ENCODE results near the gene FNBP1.

Gene FNBP1

DNA sequence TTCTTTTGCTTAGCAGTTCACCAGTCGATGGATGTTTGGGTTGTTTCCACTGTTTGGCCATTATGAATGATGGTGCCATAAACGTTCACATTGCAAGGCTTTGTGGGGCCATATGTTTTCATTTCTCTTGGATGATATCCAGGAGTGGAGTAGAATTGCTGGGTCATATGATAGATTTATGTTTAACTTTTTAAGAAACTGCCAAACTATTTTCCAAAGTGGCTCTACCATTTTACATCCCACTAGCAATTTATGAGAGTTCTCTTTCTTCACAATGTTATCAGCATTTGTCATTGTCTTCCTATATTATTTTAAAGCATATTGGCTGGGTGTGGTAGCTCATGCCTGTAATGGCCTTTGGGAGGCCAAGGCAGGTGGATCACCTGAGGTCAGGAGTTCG is 15.9 kb upstream of the FNBP1 start:
- no CpG with 5 or more reads among the region's 3 CpGs for WGBS, 2 donors (ENCODE audit: extremely low coverage in 2 of 2, insufficient read length in 2 of 2, insufficient replicate concordance in 1 of 2)

GRCh38 chr9:130058154-130058553 is 15.2 kb upstream of the FNBP1 start:
- WGBS, 2 donors (ENCODE audit: extremely low coverage in 2 of 2, insufficient read length in 2 of 2, insufficient replicate concordance in 1 of 2): no CpG with 5 or more reads among the region's 7 CpGs
- no peak overlapping the region for H2BK12ac ChIP-seq (ENCODE audit: low read length)

More for the DNA sequence above, 15.9 kb upstream of the FNBP1 start:
- no peak overlapping the region for H3K27ac ChIP-seq (replicated peaks; ENCODE audit: low read length)
- no peak overlapping the region for H2BK12ac ChIP-seq (ENCODE audit: low read length)
- H3K27me3 ChIP-seq (ENCODE audit: control insufficient read depth in 3 of 3, insufficient read depth in 3 of 3, low read depth in 1 of 3, low read length in 3 of 3): no peaks in the 10 kb centered on the region
- no peak overlapping the region for H3K4ac ChIP-seq (ENCODE audit: low read length)
- no peak overlapping the region for H2AK5ac ChIP-seq (ENCODE audit: low read depth, low read length)
- no peak overlapping the region for H4K8ac ChIP-seq (ENCODE audit: low read depth, low read length)
- H3K4me1 ChIP-seq (ENCODE audit: control insufficient read depth in 2 of 2, insufficient read depth in 1 of 2, low read depth in 1 of 2, low read length in 2 of 2): peaks cover 0 to 4% of the 10 kb centered on the region in 2 donors
- DNase-seq (ENCODE audit: low spot score): no peak
- no peak overlapping the region for H3K23ac ChIP-seq (ENCODE audit: low read depth, low read length, poor library complexity)
- H2AFZ ChIP-seq (ENCODE audit: low read length): no peak overlapping the region
- no peak overlapping the region for H3K4me2 ChIP-seq (ENCODE audit: insufficient read depth, low read length, poor library complexity, severe bottlenecking)
- H3K18ac ChIP-seq (ENCODE audit: low read length): no peak overlapping the region
- no peak overlapping the region for H3K9ac ChIP-seq (ENCODE audit: low read depth, low read length, poor library complexity)
- no peak overlapping the region for H3K4me3 ChIP-seq (ENCODE audit: low read length in 2 of 2)
- H2BK15ac ChIP-seq (ENCODE audit: low read length): no peak overlapping the region
- no peak overlapping the region for H2BK5ac ChIP-seq (ENCODE audit: low read length)
- H4K91ac ChIP-seq (ENCODE audit: low read depth, low read length, poor library complexity): no peak overlapping the region
- peaks cover 9% of the 10 kb centered on the region for H3K79me1 ChIP-seq (ENCODE audit: low read depth, low read length)
- no peak overlapping the region for H3K14ac ChIP-seq (ENCODE audit: low read length)
- H2BK120ac ChIP-seq (ENCODE audit: low read depth, low read length): no peak overlapping the region
- peaks cover 0 to 26% of the 10 kb centered on the region in 2 donors for H3K36me3 ChIP-seq (replicated peaks in 1 of 2; ENCODE audit: control insufficient read depth in 2 of 2, insufficient read depth in 2 of 2, low read length in 2 of 2)
- H3K9me3 ChIP-seq (replicated peaks in 1 of 2; ENCODE audit: control insufficient read depth in 2 of 2, insufficient read depth in 1 of 2, low read depth in 1 of 2, low read length in 2 of 2): no peaks in the 10 kb centered on the region

GRCh38 chr9:130054820-130055219 is 11.8 kb upstream of the FNBP1 start:
- H2AK5ac ChIP-seq (ENCODE audit: low read depth, low read length): peak overlapping the region; percentile 25
- peak overlapping the region; percentile 70 to 96 for H3K4me3 ChIP-seq (ENCODE audit: low read length in 2 of 2)
- H2AFZ ChIP-seq (ENCODE audit: low read length): no peak overlapping the region
- DNase-seq (ENCODE audit: low spot score): no peak
- H2BK120ac ChIP-seq (ENCODE audit: low read depth, low read length): no peak overlapping the region
- WGBS, 2 donors (ENCODE audit: extremely low coverage in 2 of 2, insufficient read length in 2 of 2, insufficient replicate concordance in 1 of 2): no CpG with 5 or more reads among the region's 8 CpGs
- H3K4ac ChIP-seq (ENCODE audit: low read length): no peak overlapping the region
- no peaks in the 10 kb centered on the region for H3K9me3 ChIP-seq (replicated peaks in 1 of 2; ENCODE audit: control insufficient read depth in 2 of 2, insufficient read depth in 1 of 2, low read depth in 1 of 2, low read length in 2 of 2)
- H3K36me3 ChIP-seq (replicated peaks in 1 of 2; ENCODE audit: control insufficient read depth in 2 of 2, insufficient read depth in 2 of 2, low read length in 2 of 2): peaks cover 0 to 19% of the 10 kb centered on the region in 2 donors
- no peak overlapping the region for H3K14ac ChIP-seq (ENCODE audit: low read length)
- no peak overlapping the region for H3K18ac ChIP-seq (ENCODE audit: low read length)
- no peak overlapping the region for H3K27ac ChIP-seq (replicated peaks; ENCODE audit: low read length)
- H3K4me1 ChIP-seq (ENCODE audit: control insufficient read depth in 2 of 2, insufficient read depth in 1 of 2, low read depth in 1 of 2, low read length in 2 of 2): peaks cover 0 to 7% of the 10 kb centered on the region in 2 donors
- no peaks in the 10 kb centered on the region for H3K27me3 ChIP-seq (ENCODE audit: control insufficient read depth in 3 of 3, insufficient read depth in 3 of 3, low read depth in 1 of 3, low read length in 3 of 3)
- H3K9ac ChIP-seq (ENCODE audit: low read depth, low read length, poor library complexity): no peak overlapping the region
- H2BK5ac ChIP-seq (ENCODE audit: low read length): no peak overlapping the region
- H2BK15ac ChIP-seq (ENCODE audit: low read length): no peak overlapping the region
- H3K79me1 ChIP-seq (ENCODE audit: low read depth, low read length): peaks cover 5% of the 10 kb centered on the region
- no peak overlapping the region for H4K91ac ChIP-seq (ENCODE audit: low read depth, low read length, poor library complexity)
- peak overlapping the region; percentile 61 for H3K4me2 ChIP-seq (ENCODE audit: insufficient read depth, low read length, poor library complexity, severe bottlenecking)
- H4K8ac ChIP-seq (ENCODE audit: low read depth, low read length): no peak overlapping the region
- H2BK12ac ChIP-seq (ENCODE audit: low read length): no peak overlapping the region
- no peak overlapping the region for H3K23ac ChIP-seq (ENCODE audit: low read depth, low read length, poor library complexity)

More at GRCh38 chr9:130058154-130058553, 15.2 kb upstream of the FNBP1 start:
- Histone ChIP-seq H3K4me2 (ENCODE audit: insufficient read depth, low read length, poor library complexity, severe bottlenecking) (no peak overlapping the region), H2AK5ac (ENCODE audit: low read depth, low read length) (no peak overlapping the region), H2BK5ac (ENCODE audit: low read length) (no peak overlapping the region), H4K91ac (ENCODE audit: low read depth, low read length, poor library complexity) (no peak overlapping the region), H3K4me3 (ENCODE audit: low read length in 2 of 2) (no peak overlapping the region), H3K4ac (ENCODE audit: low read length) (no peak overlapping the region), H3K18ac (ENCODE audit: low read length) (no peak overlapping the region), H3K23ac (ENCODE audit: low read depth, low read length, poor library complexity) (no peak overlapping the region), H2BK120ac (ENCODE audit: low read depth, low read length) (no peak overlapping the region), H3K4me1 (ENCODE audit: control insufficient read depth in 2 of 2, insufficient read depth in 1 of 2, low read depth in 1 of 2, low read length in 2 of 2) (peaks cover 0 to 4% of the 10 kb centered on the region in 2 donors), H3K27me3 (ENCODE audit: control insufficient read depth in 3 of 3, insufficient read depth in 3 of 3, low read depth in 1 of 3, low read length in 3 of 3) (no peaks in the 10 kb centered on the region), H3K36me3 (replicated peaks in 1 of 2; ENCODE audit: control insufficient read depth in 2 of 2, insufficient read depth in 2 of 2, low read length in 2 of 2) (peaks cover 0 to 26% of the 10 kb centered on the region in 2 donors), H3K79me1 (ENCODE audit: low read depth, low read length) (peaks cover 8% of the 10 kb centered on the region), H4K8ac (ENCODE audit: low read depth, low read length) (no peak overlapping the region), H3K27ac (replicated peaks; ENCODE audit: low read length) (no peak overlapping the region), H3K9ac (ENCODE audit: low read depth, low read length, poor library complexity) (no peak overlapping the region), H2BK15ac (ENCODE audit: low read length) (no peak overlapping the region), H3K9me3 (replicated peaks in 1 of 2; ENCODE audit: control insufficient read depth in 2 of 2, insufficient read depth in 1 of 2, low read depth in 1 of 2, low read length in 2 of 2) (no peaks in the 10 kb centered on the region), H3K14ac (ENCODE audit: low read length) (no peak overlapping the region), H2AFZ (ENCODE audit: low read length) (no peak overlapping the region)
- no peak for DNase-seq (ENCODE audit: low spot score)

DNA sequence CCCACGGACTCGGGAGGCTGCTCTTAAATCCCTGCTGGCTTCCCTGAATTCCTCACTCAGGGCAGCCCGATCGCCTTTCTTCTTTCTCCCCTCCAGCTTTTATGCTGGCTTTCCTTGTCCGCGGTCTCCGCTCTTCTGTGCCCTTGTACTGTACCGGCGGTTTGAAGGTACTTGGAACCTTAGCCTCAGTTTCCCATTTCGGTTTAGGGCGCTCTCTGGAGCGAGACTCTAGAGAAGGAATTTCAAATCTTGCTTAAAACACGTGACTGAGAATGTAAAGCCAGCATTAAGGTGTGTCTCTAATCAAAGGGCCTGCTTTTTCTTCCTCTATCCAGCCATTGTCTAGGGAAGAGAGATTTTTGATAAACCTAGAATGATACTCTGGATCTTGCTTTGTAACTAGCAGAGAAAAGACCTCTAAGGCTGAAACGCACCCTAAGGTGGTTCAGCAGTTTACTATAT is 11.4 kb upstream of the FNBP1 start:
- DNase-seq (ENCODE audit: low spot score): no peak
- no peak overlapping the region for H3K14ac ChIP-seq (ENCODE audit: low read length)
- no CpG with 5 or more reads among the region's 14 CpGs for whole genome bisulfite sequencing, 2 donors (ENCODE audit: extremely low coverage in 2 of 2, insufficient read length in 2 of 2, insufficient replicate concordance in 1 of 2)

More for the DNA sequence above, 11.4 kb upstream of the FNBP1 start:
- Histone ChIP-seq H3K23ac (ENCODE audit: low read depth, low read length, poor library complexity) (no peak overlapping the region), H2BK12ac (ENCODE audit: low read length) (no peak overlapping the region), H2BK120ac (ENCODE audit: low read depth, low read length) (no peak overlapping the region), H3K4me2 (ENCODE audit: insufficient read depth, low read length, poor library complexity, severe bottlenecking) (peak overlapping the region; percentile 61), H3K9me3 (replicated peaks in 1 of 2; ENCODE audit: control insufficient read depth in 2 of 2, insufficient read depth in 1 of 2, low read depth in 1 of 2, low read length in 2 of 2) (no peaks in the 10 kb centered on the region), H2BK5ac (ENCODE audit: low read length) (no peak overlapping the region), H3K9ac (ENCODE audit: low read depth, low read length, poor library complexity) (peak overlapping the region; percentile 93), H3K27ac (replicated peaks; ENCODE audit: low read length) (peak overlapping the region; percentile 87), H4K8ac (ENCODE audit: low read depth, low read length) (no peak overlapping the region), H3K36me3 (replicated peaks in 1 of 2; ENCODE audit: control insufficient read depth in 2 of 2, insufficient read depth in 2 of 2, low read length in 2 of 2) (peaks cover 0 to 19% of the 10 kb centered on the region in 2 donors), H3K18ac (ENCODE audit: low read length) (no peak overlapping the region), H3K79me1 (ENCODE audit: low read depth, low read length) (peaks cover 4% of the 10 kb centered on the region), H2BK15ac (ENCODE audit: low read length) (peak overlapping the region; percentile 14), H4K91ac (ENCODE audit: low read depth, low read length, poor library complexity) (no peak overlapping the region), H2AK5ac (ENCODE audit: low read depth, low read length) (peak overlapping the region; percentile 78), H3K4me3 (ENCODE audit: low read length in 2 of 2) (peak overlapping the region; percentile 70 to 96), H2AFZ (ENCODE audit: low read length) (peak overlapping the region; percentile 98), H3K27me3 (ENCODE audit: control insufficient read depth in 3 of 3, insufficient read depth in 3 of 3, low read depth in 1 of 3, low read length in 3 of 3) (no peaks in the 10 kb centered on the region), H3K4me1 (ENCODE audit: control insufficient read depth in 2 of 2, insufficient read depth in 1 of 2, low read depth in 1 of 2, low read length in 2 of 2) (peaks cover 0 to 7% of the 10 kb centered on the region in 2 donors), H3K4ac (ENCODE audit: low read length) (no peak overlapping the region)
